BE2C (cell line): ENCODE results near the gene SEC24D.

Experiments used
- DNase-seq: peaks from one replicate; pipeline ENCODE4 v3.0.0-alpha.2; 2020
- H3K27me3 ChIP-seq: fragments of 250-450 bp; sonication (Bioruptor Pico); 2 replicates; pipeline ENCODE4 v1.5.1; 2020; ENCODE audit warnings: mild to moderate bottlenecking
- H3K36me3 ChIP-seq: fragments of 250-450 bp; sonication (Bioruptor Pico); 2 replicates; pipeline ENCODE4 v1.5.1; 2020; ENCODE audit warnings: mild to moderate bottlenecking
- H3K4me1 ChIP-seq: fragments of 250-450 bp; sonication (Bioruptor Pico); 2 replicates; pipeline ENCODE4 v1.5.1; 2020
- H3K4me3 ChIP-seq: 2 replicates; pipeline ENCODE4 v1.5.1; 2011; ENCODE audit warnings: low read depth, low read length
- H3K9me3 ChIP-seq: fragments of 250-450 bp; sonication (Bioruptor Pico); 2 replicates; pipeline ENCODE4 v1.5.1; 2020
- CTCF ChIP-seq: IDR thresholded peaks from 2 replicates; pipeline ENCODE4 v1.5.1; 2012; ENCODE audit warnings: mild to moderate bottlenecking, low read depth, low read length

Gene SEC24D

DNA sequence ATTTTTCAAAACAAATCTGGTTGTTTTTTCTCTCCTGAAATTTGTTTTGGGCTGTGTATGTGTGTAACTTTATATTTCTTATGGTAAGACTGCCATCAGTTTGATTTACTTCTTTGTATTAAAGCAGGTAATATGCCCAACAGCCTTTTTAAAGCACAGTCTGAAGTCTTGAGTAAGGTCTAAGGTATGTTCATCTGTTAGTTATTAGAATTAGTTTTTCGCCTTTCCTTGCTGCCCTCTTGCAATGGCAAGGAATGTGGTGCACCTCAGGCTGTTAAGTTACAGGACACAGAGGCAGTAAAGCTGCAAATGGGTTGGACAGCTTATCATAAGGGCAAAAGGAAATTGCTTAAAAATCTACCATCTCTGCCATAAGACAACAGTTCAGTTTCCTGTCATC, 79.0 kb downstream of the SEC24D start:
- Histone ChIP-seq H3K36me3 (peaks cover 22% of the 10 kb centered on the region), H3K9me3 (no peaks in the 10 kb centered on the region), H3K4me3 (no peak overlapping the region), H3K27me3 (no peaks in the 10 kb centered on the region), H3K4me1 (peaks cover 54% of the 10 kb centered on the region)
- DNase-seq, result no peak
- TF ChIP-seq CTCF, result no peak

GRCh38 chr4:118756429-118756828, 79.5 kb downstream of the SEC24D start:
- no peaks in the 10 kb centered on the region for H3K27me3 ChIP-seq
- H3K4me1 ChIP-seq, result peaks cover 52% of the 10 kb centered on the region
- peaks cover 27% of the 10 kb centered on the region for H3K36me3 ChIP-seq
- DNase-seq, result no peak
- H3K9me3 ChIP-seq, result no peaks in the 10 kb centered on the region
- no peak overlapping the region for H3K4me3 ChIP-seq
- no peak for TF ChIP-seq CTCF

DNA sequence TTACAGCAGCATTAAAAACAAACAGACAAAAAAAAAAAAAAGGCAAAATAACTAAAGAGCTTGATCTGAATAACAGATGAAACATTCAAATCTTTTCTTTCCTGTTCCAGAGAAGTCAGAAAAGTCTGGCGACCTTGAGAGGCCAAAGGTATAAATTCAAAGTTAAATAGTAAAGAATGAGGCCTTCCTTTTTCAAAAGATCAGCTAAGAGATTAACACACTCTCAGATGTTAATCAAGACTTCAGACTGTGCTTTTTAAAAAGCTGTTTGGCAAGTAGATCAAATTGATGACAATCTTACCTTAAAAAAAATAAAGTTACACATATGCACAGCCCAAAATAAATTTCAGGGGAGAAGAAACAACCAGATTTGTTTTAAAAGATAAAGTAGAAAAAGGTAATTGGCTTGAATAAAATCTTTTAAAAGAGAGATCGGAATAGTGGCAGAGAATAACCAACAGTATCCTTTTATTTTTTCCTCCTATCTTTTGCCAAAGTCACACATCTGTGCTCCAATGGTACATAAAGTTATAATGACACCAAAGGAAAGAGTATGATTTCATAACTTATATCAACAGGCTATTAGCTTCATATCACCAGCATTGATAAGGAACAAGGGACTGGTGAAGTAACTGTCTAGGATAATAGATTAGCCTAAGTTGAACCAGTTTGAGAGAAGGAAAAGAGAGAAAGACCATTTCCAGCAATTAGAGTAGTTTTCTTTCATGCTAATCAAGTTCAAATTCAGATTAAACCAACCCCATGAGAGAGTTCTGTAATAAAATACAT, 80.3 kb downstream of the SEC24D start:
- TF ChIP-seq CTCF, result no peak
- Histone ChIP-seq H3K4me1 (peaks cover 46% of the 10 kb centered on the region), H3K36me3 (peaks cover 33% of the 10 kb centered on the region), H3K9me3 (no peaks in the 10 kb centered on the region), H3K27me3 (no peaks in the 10 kb centered on the region), H3K4me3 (no peak overlapping the region)
- no peak for DNase-seq

- H3K27me3 ChIP-seq, result no peaks in the 10 kb centered on the region
- H3K4me3 ChIP-seq, result no peak overlapping the region
- no peak for TF ChIP-seq CTCF
- H3K4me1 ChIP-seq, result peaks cover 39% of the 10 kb centered on the region
- H3K36me3 ChIP-seq, result peaks cover 33% of the 10 kb centered on the region
- H3K9me3 ChIP-seq, result no peaks in the 10 kb centered on the region
- DNase-seq, result no peak
Observed at GRCh38 chr4:118754890-118755289, 81.0 kb downstream of the SEC24D start.

DNA sequence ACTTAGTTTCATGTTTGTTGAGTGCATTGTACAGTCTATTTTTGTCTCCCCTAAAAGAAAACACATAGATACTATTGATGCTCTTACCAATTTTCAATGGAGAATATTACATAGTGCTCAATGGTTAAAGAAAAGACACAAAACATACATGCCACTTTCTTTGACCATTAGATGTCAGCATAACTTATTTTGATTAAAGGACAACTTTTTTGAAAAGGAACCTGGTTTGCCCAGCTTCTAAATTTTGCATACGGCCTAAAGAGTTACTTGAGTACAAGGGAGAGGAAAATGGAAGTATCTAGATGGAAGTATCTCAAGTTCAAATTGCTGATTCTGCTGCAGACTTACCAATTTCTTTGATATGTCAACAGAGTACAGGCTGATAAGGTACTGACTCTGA, 82.2 kb downstream of the SEC24D start:
- Histone ChIP-seq H3K36me3 (peaks cover 39% of the 10 kb centered on the region), H3K4me1 (peaks cover 27% of the 10 kb centered on the region), H3K4me3 (no peak overlapping the region), H3K9me3 (no peaks in the 10 kb centered on the region), H3K27me3 (no peaks in the 10 kb centered on the region)
- TF ChIP-seq CTCF, result no peak
- no peak for DNase-seq

DNA sequence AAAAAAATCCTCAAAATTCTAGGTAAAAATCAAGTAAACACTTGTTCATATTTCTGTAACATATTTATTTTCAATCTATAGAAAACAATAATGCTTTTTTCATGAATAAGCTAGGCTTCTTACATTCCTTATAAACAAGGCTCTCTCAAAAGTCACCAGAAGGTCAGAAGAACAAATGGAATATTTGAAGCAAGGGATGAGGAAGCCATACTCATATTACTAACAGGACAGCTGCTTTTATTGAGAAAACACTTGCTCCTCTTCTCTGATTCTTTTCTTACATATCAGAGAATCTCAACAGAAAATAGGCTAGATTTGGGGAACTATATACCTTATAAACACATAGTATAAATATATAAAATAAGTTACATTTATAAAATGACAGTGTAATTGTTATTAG, 82.8 kb downstream of the SEC24D start:
- Histone ChIP-seq H3K4me3 (no peak overlapping the region), H3K4me1 (peaks cover 22% of the 10 kb centered on the region), H3K9me3 (no peaks in the 10 kb centered on the region), H3K36me3 (peaks cover 39% of the 10 kb centered on the region), H3K27me3 (no peaks in the 10 kb centered on the region)
- TF ChIP-seq CTCF, result no peak
- DNase-seq, result no peak
